Placental pericyte (primary cell): Measurements from ENCODE around the gene YLPM1. TPM values are rescaled to one million over a fixed set of nuclear protein-coding genes. Genes with fewer than 3 reads are reported as not detected.

Experiments
- total RNA-seq: library from RNA; depleted of rRNA; stranded (reverse); fragments of >200 nt; gene quantifications from 2 replicates; pipeline ENCODE4 v1.2.3, GENCODE V29; 2012

YLPM1 gene, protein sequence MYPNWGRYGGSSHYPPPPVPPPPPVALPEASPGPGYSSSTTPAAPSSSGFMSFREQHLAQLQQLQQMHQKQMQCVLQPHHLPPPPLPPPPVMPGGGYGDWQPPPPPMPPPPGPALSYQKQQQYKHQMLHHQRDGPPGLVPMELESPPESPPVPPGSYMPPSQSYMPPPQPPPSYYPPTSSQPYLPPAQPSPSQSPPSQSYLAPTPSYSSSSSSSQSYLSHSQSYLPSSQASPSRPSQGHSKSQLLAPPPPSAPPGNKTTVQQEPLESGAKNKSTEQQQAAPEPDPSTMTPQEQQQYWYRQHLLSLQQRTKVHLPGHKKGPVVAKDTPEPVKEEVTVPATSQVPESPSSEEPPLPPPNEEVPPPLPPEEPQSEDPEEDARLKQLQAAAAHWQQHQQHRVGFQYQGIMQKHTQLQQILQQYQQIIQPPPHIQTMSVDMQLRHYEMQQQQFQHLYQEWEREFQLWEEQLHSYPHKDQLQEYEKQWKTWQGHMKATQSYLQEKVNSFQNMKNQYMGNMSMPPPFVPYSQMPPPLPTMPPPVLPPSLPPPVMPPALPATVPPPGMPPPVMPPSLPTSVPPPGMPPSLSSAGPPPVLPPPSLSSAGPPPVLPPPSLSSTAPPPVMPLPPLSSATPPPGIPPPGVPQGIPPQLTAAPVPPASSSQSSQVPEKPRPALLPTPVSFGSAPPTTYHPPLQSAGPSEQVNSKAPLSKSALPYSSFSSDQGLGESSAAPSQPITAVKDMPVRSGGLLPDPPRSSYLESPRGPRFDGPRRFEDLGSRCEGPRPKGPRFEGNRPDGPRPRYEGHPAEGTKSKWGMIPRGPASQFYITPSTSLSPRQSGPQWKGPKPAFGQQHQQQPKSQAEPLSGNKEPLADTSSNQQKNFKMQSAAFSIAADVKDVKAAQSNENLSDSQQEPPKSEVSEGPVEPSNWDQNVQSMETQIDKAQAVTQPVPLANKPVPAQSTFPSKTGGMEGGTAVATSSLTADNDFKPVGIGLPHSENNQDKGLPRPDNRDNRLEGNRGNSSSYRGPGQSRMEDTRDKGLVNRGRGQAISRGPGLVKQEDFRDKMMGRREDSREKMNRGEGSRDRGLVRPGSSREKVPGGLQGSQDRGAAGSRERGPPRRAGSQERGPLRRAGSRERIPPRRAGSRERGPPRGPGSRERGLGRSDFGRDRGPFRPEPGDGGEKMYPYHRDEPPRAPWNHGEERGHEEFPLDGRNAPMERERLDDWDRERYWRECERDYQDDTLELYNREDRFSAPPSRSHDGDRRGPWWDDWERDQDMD (N-terminal part only)
- 25.8 and 39.7 TPM in 2 replicates for total RNA-seq

DNA sequence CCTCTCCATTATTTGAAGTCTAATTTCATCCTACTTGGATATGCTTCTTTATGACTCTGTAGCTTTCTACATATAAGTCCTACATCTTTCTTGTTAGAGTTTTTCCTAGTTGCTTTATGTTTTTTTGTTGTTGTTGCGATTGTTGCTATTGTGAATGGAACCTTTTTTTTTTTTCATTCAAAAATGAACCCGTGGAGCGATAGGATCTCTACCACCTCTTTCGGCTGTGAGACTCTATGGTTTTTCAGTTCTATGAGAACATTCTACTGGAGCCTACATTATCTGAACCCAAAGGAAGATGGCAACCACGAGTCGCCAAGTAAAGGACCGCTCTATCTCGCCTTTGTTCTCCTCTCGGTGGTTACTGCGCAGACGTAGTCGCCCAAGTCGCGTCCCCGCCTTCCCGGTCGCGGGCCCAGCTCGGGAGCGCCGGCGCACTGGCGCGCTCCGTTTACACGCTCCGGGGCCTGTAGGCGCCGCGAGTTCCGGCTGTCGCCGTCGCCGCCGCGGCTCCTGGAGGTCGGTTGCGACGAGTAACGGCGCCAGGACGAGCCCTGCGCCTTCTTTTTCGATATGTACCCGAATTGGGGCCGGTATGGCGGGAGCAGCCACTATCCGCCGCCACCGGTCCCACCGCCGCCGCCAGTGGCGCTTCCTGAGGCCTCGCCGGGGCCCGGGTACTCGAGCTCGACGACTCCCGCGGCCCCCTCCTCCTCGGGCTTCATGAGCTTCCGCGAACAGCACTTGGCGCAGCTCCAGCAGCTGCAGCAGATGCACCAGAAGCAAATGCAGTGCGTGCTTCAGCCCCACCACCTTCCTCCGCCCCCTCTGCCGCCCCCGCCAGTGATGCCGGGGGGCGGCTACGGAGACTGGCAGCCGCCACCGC is at the start of gene YLPM1:
Gene YLPM1 (plus strand): TSS at position 400 of the 886 bp plus-strand sequence. CDS start 174 bp downstream, at position 574.

DNA sequence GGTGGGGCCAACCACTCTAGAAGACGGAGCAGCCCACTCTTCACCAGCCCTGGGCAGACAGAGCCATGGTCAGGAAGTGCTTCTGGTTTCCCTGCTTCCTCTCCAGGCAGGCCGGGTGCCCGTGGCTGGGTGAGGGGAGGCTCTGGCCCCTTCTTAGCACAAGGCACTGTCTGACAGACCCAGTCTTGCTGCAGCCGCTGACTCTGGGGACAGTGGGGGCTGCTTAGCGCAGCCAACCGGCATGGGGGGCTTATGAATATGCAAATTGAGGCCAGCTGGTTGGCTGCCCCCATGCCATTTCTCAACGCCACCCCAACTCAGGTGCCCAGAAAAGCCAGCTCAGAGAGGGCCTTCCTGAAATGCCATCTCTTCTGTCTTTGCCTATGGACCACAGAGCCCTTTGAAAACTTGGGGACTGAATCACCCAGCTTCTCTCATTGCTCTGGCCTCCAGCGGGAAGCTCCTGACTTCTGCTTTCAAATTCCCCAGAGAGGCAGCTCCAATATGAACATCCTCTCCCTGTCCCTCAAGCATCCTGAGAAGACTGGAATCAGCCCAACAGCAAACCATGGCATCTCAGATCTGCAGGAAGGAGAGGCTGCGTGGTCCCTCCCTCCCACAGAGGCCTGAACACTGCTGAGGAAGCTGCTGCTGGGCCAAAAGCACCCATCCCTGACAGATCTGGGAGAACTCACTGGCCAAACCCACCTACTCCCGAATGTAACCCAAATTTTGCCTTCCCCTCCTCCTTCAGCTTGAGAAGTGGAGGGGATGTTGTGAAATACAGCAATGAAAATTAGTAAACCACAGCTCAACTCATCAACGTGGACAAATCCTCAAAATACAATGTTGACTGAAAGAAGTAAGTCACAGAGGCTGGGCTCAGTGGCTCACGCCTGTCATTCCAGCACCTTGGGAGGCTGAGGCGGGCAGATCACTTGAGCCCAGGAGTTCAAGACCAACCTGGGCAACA is 113.1 kb downstream of the YLPM1 start, which contains the start of gene PROX2:
Gene PROX2 (minus strand): TSS at position 205 of the 973 bp plus-strand sequence. CDS start 12,311 bp downstream, outside the sequence.

DNA sequence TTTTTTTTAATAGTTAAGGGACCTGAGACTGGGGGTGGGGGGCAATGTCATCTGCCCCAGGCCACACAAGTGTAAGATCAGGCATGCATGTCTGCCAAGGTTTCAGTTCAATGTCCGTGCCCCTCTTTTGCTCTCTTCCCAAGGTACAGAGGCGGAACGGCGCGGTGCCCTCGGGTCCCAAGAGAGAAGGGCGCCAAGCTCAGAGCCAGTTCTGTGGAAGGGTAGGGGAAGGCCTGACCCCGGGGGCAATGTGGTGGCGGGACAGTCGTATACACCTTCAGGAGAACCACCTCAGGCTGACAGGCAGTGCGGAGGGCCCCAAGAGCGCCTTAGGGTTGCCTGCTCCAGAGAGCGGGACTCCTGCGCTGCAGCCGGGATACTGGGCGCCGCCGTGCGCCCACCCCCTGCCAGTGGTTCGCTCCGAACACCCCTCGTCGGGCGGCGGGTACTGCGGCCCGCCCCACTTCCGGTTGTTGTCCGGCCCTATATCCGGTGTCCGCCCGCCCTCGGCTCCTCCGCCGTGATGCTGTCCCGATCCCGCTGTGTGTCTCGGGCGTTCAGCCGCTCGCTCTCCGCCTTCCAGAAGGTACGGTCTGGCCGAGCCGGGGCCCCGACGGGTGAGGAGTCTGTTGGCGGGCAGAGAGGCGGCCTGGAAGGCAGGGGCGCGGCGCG is 118.5 kb downstream of the YLPM1 start, which contains the start of gene DLST:
Gene DLST (plus strand): TSS at position 486 of the 672 bp plus-strand sequence. CDS start 38 bp downstream, at position 524.

Other genes with a start within 250 kb of the YLPM1 start
- gene LTBP2, start 151.1 kb upstream of the YLPM1 start, total RNA-seq, result 203 and 458 TPM in 2 replicates
- 41.8 and 57.6 TPM in 2 replicates for gene AREL1, start 50.2 kb upstream of the YLPM1 start, total RNA-seq
- 36.1 and 42.0 TPM in 2 replicates for gene FCF1, start 50.2 kb upstream of the YLPM1 start, total RNA-seq
- not detected in 2 replicates for gene PROX2, start 112.8 kb downstream of the YLPM1 start, total RNA-seq
- gene DLST, start 118.6 kb downstream of the YLPM1 start, total RNA-seq, result 88.0 and 99.2 TPM in 2 replicates
- gene RPS6KL1, start 159.9 kb downstream of the YLPM1 start, total RNA-seq, result 1.4 and 2.2 TPM in 2 replicates
- gene PGF, start 192.3 kb downstream of the YLPM1 start, total RNA-seq, result 0.22 and 2.4 TPM in 2 replicates
- gene EIF2B2, start 239.6 kb downstream of the YLPM1 start, total RNA-seq, result 47.5 and 60.7 TPM in 2 replicates